Activated effector memory CD4-positive, alpha-beta T cell treated with Interleukin-2 at 50 U/mL for 16 hours (primary cell): Measurements from ENCODE around the gene CALM1.
"Not testable (repeated sequence)": the region's sequence is repeated elsewhere in the genome, so short reads cannot be mapped to it uniquely, and the experiment has no call there.

Source experiments
- DNase-seq: peaks from one replicate; pipeline ENCODE4 v3.0.0-alpha.2; 2020

CALM1 gene

GRCh38 chr14:90383731-90384542, 12.9 kb upstream of the CALM1 start:
- DNase-seq: peak; percentile 73

GRCh38 chr14:90384543-90384911, 12.3 kb upstream of the CALM1 start:
- no peak for DNase-seq

GRCh38 chr14:90386321-90386720, 10.5 kb upstream of the CALM1 start:
- no peak for DNase-seq

GRCh38 chr14:90387206-90387760, 9.5 kb upstream of the CALM1 start:
- DNase-seq: no peak

GRCh38 chr14:90388437-90388836, 8.4 kb upstream of the CALM1 start:
- DNase-seq: no peak

- no peak for DNase-seq
Observed at GRCh38 chr14:90388982-90389381, 7.8 kb upstream of the CALM1 start.

- no peak for DNase-seq
Observed at GRCh38 chr14:90393966-90394365, 2.9 kb upstream of the CALM1 start.

- not testable (repeated sequence) for DNase-seq
Observed at GRCh38 chr14:90394782-90395181, 2.0 kb upstream of the CALM1 start.

- peak; percentile 66 for DNase-seq
Observed at GRCh38 chr14:90397425-90398314, 841 bp downstream of the CALM1 start.

- peak; percentile 56 for DNase-seq
Observed at GRCh38 chr14:90398315-90398839, 1.5 kb downstream of the CALM1 start.

GRCh38 chr14:90398841-90399540, 2.2 kb downstream of the CALM1 start:
- no peak for DNase-seq

GRCh38 chr14:90399541-90400444, 3.0 kb downstream of the CALM1 start:
- peak; percentile 77 for DNase-seq

- DNase-seq: no peak
Observed at GRCh38 chr14:90400904-90401561, 4.2 kb downstream of the CALM1 start.

GRCh38 chr14:90402016-90402415, 5.2 kb downstream of the CALM1 start:
- no peak for DNase-seq

GRCh38 chr14:90403065-90403464, 6.2 kb downstream of the CALM1 start:
- DNase-seq: no peak

- DNase-seq: no peak
Observed at GRCh38 chr14:90405101-90405500, 8.3 kb downstream of the CALM1 start.

- no peak for DNase-seq
Observed at GRCh38 chr14:90405755-90406154, 8.9 kb downstream of the CALM1 start.

GRCh38 chr14:90406384-90406798, 9.6 kb downstream of the CALM1 start:
- no peak for DNase-seq

- DNase-seq: no peak
Observed at GRCh38 chr14:90407230-90407629, 10.4 kb downstream of the CALM1 start.

GRCh38 chr14:90408713-90409112, 11.9 kb downstream of the CALM1 start:
- DNase-seq: no peak

- DNase-seq: no peak
Observed at GRCh38 chr14:90409209-90409730, 12.4 kb downstream of the CALM1 start.
